Sigmoid colon (tissue), 4 donors: Measurements from ENCODE around the gene C1QTNF8.

Source experiments
- EP300 ChIP-seq, 4 donors: sonication (generic); formaldehyde crosslinking; IDR thresholded peaks; one replicate each; pipeline ENCODE4 v1.6.1; 2017; ENCODE audit warnings: antibody characterized with exemption in 4 of 4
- TF ChIP-seq, protein P1 (sequence below), 4 experiments: fragments of 450-650 bp in 3 of 4; fragments of 200-600 bp in 1 of 4; IDR thresholded peaks; one replicate each; pipeline ENCODE4 v1.5.1; 2016 to 2019; ENCODE audit warnings: antibody characterized with exemption in 4 of 4, mild to moderate bottlenecking in 3 of 4, moderate library complexity in 2 of 4

DNA sequence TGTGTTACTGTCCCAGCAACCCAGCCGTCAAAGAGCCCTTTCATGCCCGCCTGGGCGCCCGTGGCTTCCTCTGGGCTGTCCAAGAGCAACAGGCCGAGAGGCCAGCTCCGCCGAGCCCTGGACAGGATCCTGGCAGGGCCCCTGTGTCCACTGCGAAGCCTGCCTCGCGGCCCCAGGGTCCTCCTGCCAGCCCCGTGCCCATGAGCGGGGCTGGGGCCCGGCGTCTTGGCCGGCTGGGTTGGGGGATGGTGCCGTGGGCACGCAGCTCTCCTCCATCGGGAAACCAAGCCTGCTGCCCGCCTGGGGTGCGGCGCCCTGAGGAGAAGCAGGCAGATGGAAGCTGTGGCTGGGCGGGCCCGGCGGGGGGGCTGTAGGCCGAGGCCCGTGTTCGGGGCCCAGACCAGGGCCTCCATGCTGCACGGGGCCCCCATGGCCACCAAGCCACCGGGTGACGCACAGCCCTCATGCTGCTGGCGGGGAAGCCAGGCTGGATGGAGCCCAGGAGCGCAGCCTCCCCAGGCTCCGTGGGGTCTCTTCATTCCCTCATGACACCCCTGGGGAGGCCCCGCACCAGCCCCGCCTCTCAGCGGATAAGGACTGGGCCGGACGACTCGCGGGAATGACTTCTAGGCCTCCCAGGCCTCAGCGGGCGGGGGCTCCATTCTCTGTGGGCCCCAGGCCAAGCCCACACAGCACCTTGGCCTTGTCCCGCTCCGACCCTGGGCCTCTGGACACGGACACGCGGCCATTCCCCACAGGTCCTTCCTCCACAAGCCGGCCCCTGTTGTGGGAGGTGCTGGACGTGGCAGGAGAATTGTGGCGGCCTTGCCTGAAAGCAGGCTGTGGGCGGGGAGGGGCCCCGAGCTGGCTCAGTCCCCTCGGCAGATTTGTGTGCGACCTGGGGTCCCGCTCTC, at the start of gene C1QTNF8:
- TF ChIP-seq, protein P1, sequence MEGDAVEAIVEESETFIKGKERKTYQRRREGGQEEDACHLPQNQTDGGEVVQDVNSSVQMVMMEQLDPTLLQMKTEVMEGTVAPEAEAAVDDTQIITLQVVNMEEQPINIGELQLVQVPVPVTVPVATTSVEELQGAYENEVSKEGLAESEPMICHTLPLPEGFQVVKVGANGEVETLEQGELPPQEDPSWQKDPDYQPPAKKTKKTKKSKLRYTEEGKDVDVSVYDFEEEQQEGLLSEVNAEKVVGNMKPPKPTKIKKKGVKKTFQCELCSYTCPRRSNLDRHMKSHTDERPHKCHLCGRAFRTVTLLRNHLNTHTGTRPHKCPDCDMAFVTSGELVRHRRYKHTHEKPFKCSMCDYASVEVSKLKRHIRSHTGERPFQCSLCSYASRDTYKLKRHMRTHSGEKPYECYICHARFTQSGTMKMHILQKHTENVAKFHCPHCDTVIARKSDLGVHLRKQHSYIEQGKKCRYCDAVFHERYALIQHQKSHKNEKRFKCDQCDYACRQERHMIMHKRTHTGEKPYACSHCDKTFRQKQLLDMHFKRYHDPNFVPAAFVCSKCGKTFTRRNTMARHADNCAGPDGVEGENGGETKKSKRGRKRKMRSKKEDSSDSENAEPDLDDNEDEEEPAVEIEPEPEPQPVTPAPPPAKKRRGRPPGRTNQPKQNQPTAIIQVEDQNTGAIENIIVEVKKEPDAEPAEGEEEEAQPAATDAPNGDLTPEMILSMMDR (IDR thresholded peaks at IDR 0.05): no peak
- no peak for TF ChIP-seq EP300 (IDR thresholded peaks at IDR 0.05)
